Stomach (tissue), 9 donors: Measurements from ENCODE around the gene MRPS23. TPM values are rescaled to one million over a fixed set of nuclear protein-coding genes. Genes with fewer than 3 reads are reported as not detected.

Experiments used
- DNase-seq, 2 donors: peaks; one replicate each; pipeline versions ENCODE4 v3.0.0 to v3.0.0-alpha.2; 2013 to 2019
- H3K27ac ChIP-seq, 5 donors: fragments of 200-600 bp in 4 of 5; sonication (generic) in 4 of 5; one replicate each; pipeline ENCODE4 v1.5.1; 2013 to 2019; ENCODE audit warnings: mild to moderate bottlenecking in 1 of 5, moderate library complexity in 1 of 5
- H3K27me3 ChIP-seq, 3 donors: fragments of 200-600 bp; sonication (generic); one replicate each; pipeline ENCODE4 v1.5.1; 2017 to 2019; ENCODE audit warnings: mixed run types in 1 of 3
- H3K36me3 ChIP-seq, 4 donors: fragments of 200-600 bp; sonication (generic); 1 replicate in 3 of 4; 2 replicates in 1 of 4; pipeline ENCODE4 v1.5.1; 2016 to 2019
- H3K4me1 ChIP-seq, 4 donors: fragments of 200-600 bp; sonication (generic); one replicate each; pipeline ENCODE4 v1.5.1; 2016 to 2019
- H3K4me3 ChIP-seq, 4 donors: fragments of 200-600 bp; sonication (generic) in 3 of 4; one replicate each; pipeline ENCODE4 v1.5.1; 2016 to 2019; ENCODE audit warnings: mild to moderate bottlenecking in 1 of 4
- H3K9me3 ChIP-seq, 4 donors: fragments of 200-600 bp; sonication (generic); one replicate each; pipeline ENCODE4 v1.5.1; 2016 to 2019
- EP300 ChIP-seq: sonication (generic); formaldehyde crosslinking; IDR thresholded peaks from one replicate; pipeline ENCODE4 v1.6.1; 2017; ENCODE audit warnings: antibody characterized with exemption
- POLR2A ChIP-seq, 4 donors: fragments of 450-650 bp; IDR thresholded peaks; one replicate each; pipeline ENCODE4 v1.6.1; 2016; ENCODE audit warnings: antibody characterized with exemption in 4 of 4, control low read depth in 2 of 4, mild to moderate bottlenecking in 1 of 4, moderate library complexity in 1 of 4
- POLR2AphosphoS5 ChIP-seq, 3 donors: sonication (generic); formaldehyde crosslinking; IDR thresholded peaks; one replicate each; pipeline ENCODE4 v1.6.1; 2016; ENCODE audit warnings: antibody characterized with exemption in 3 of 3
- WGBS, 5 donors: extraction: QIAGEN DNeasy Blood & Tissue Kit in 3 of 5; methylation state at CpG; one replicate each; pipeline versions ENCODE4 v1.1.5 to v1.1.7; 2013 to 2018; 5-methylcytosine and 5-hydroxymethylcytosine counted together
- intact Hi-C: fragments of 100-400 bp; cut with DNase I; formaldehyde crosslinking; loops from one replicate; pipeline ENCODE4 v1.15.1; 2023; ENCODE audit warnings: low total_unique reads
- polyA plus RNA-seq, 3 donors: library from polyadenylated mRNA; stranded (reverse); fragments of 200-250 nt; gene quantifications; one replicate each; pipeline ENCODE4 v1.2.3, GENCODE V29; 2013
- total RNA-seq, 5 donors: library from RNA; depleted of rRNA; stranded (reverse); fragments of >200 nt; gene quantifications; one replicate each; pipeline versions ENCODE4 v1.1.0 to v1.2.3, GENCODE V29; 2014 to 2016
- TF ChIP-seq, protein P1 (sequence below), 7 experiments: fragments of 450-650 bp in 4 of 7; fragments of 200-600 bp in 3 of 7; sonication (generic) in 3 of 7; IDR thresholded peaks; one replicate each; pipeline ENCODE4 v1.5.1; 2016 to 2019; ENCODE audit warnings: antibody characterized with exemption in 7 of 7, control low read depth in 2 of 7, mild to moderate bottlenecking in 1 of 7
- donor health status: healthy with polysubstance abuse.
- donor health status: Bipolar disorder and iron deficiency.
- donor health status: healthy.

The MRPS23 gene
- total and polyA plus RNA-seq, 8 donors, result 12.6 to 43.3 (median 25.1) TPM; not detected in 1

DNA sequence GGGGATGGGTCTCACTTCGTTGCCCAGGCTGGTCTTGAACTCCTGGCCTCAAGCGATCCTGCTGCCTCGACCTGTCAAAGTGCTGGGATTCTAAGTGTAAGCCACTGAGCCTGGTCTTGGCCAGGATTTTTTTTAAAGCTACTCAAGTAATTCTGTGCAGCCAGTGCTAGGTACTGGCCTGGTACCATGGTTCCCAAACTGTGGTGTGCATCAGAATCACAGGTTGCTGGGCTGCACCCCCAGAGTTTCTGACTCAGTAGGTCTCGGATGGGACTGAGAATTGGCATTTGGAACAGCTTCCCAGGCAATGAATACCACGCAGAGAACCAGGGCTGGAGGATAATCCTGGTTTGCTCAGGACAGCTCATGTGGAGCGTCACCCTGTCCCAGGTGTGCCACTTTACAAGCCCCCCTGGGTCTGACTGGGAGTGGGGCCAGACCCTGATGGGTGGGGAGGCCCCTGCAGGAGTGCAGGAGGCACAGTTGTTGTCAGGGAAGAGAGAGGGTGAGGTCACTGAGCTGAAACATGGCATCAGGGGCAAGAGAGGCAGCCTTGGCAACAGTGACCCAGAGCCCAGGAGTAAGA is 10.7 kb upstream of the MRPS23 start:
- no peak for DNase-seq
- Histone ChIP-seq H3K4me3 (peak overlapping the region in 2 of 4 donors; percentile 46 to 54), H3K27me3 (no peaks in the 10 kb centered on the region), H3K27ac (peak overlapping the region; percentile 82 to 93 (median 86)), H3K4me1 (peaks cover 35 to 67% (median 54%) of the 10 kb centered on the region in 4 donors), H3K9me3 (no peaks in the 10 kb centered on the region), H3K36me3 (peaks cover 0 to 13% (median 10%) of the 10 kb centered on the region in 4 donors)
- WGBS, 5 donors, result 57 to 74% (median 69%) methylated on average over 4 to 6 of the region's 6 CpGs
- intact Hi-C loops, result loop anchor here (10.0 kb wide), 1 partner anchor 224 kb away; the partner anchor contains the start of gene DYNLL2
- TF ChIP-seq, protein P1, sequence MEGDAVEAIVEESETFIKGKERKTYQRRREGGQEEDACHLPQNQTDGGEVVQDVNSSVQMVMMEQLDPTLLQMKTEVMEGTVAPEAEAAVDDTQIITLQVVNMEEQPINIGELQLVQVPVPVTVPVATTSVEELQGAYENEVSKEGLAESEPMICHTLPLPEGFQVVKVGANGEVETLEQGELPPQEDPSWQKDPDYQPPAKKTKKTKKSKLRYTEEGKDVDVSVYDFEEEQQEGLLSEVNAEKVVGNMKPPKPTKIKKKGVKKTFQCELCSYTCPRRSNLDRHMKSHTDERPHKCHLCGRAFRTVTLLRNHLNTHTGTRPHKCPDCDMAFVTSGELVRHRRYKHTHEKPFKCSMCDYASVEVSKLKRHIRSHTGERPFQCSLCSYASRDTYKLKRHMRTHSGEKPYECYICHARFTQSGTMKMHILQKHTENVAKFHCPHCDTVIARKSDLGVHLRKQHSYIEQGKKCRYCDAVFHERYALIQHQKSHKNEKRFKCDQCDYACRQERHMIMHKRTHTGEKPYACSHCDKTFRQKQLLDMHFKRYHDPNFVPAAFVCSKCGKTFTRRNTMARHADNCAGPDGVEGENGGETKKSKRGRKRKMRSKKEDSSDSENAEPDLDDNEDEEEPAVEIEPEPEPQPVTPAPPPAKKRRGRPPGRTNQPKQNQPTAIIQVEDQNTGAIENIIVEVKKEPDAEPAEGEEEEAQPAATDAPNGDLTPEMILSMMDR (IDR thresholded peaks at IDR 0.05), result no peak
- TF ChIP-seq POLR2AphosphoS5 (IDR thresholded peaks at IDR 0.05), result no peak
- TF ChIP-seq POLR2A (IDR thresholded peaks at IDR 0.05), result no peak
- no peak for TF ChIP-seq EP300

DNA sequence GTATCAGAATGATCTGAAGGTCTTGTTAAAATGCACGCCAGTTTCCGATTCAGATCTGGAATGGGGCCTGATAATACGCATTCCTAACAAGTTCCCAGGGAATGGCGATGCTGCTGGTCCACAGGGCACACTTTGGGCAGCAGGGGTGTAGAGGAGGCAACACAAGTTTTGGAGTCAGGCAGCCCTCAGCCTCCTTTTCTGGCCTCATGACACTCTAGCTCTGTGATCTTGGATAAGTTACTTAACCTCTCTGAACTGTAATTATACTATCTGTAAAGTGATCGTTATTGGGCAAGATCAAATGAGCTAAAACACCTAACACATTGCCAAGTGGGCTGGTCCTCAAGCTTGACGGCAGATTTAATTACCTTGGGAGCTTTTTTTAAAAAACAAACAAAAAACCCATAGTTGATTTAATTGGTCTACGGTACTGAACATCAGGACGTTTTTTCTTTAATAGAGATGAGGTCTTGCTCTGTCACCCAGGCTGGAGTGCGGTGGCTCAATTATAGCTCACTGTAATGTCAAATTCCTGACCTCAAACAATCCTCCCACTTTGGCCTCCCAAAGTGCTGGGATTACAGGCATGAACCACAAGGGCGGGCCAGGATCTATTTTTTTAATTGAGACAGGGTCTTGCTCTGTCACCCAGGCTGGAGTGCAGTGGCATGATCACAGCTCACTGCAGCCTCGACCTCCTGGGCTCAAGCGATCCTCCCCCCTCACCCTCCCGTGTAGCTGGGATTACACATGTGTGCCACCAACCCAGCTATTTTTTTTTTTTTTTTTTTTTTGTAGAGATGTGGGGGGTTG is 10.0 kb upstream of the MRPS23 start:
- H3K9me3 ChIP-seq, result no peaks in the 10 kb centered on the region

DNA sequence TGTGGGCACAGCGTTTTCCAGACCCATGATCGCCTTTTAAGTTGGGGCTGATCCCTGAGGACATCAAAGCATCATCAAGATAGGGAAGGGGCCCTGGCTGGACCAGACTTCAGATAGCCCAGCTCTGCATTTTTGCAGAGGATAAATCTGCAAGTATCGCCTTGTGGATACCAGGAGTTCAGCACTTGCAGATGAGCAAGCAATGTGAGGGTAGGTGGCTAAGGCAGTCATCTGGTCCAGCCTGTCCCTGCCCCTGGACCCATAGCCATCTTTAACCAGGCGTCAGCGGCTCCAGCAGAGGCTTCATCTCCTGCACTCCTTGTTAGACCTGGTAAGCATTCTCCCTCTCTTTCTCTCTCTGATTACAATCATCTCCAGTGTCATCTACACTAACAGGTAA is 9.0 kb upstream of the MRPS23 start:
- 80 to 88% (median 82%) methylated on average over 5 of the region's 5 CpGs for WGBS, 5 donors
- Histone ChIP-seq H3K9me3 (no peaks in the 10 kb centered on the region), H3K36me3 (no peaks in the 10 kb centered on the region), H3K27ac (peak overlapping the region in 1 of 5 donors; percentile 91), H3K27me3 (no peaks in the 10 kb centered on the region), H3K4me3 (no peak overlapping the region), H3K4me1 (peaks cover 44 to 83% (median 70%) of the 10 kb centered on the region in 4 donors)
- intact Hi-C loops, result loop anchor here (5.0 to 10.0 kb wide), 2 partner anchors 138 to 256 kb away; no protein-coding TSS in a partner anchor
- TF ChIP-seq EP300 (no peak), POLR2AphosphoS5 (IDR thresholded peaks at IDR 0.05) (no peak), POLR2A (IDR thresholded peaks at IDR 0.05) (no peak)
- TF ChIP-seq, protein P1 (IDR thresholded peaks at IDR 0.05), result no peak
- DNase-seq, result no peak

More for the DNA sequence above, 10.0 kb upstream of the MRPS23 start:
- peaks cover 40 to 74% (median 61%) of the 10 kb centered on the region in 4 donors for H3K4me1 ChIP-seq
- H3K4me3 ChIP-seq, result no peak overlapping the region
- 35 to 55% (median 47%) methylated on average over 13 of the region's 13 CpGs for WGBS, 5 donors
- peak overlapping the region in 4 of 5 donors; percentile 85 to 93 (median 88) for H3K27ac ChIP-seq
- no peaks in the 10 kb centered on the region for H3K27me3 ChIP-seq
- no peak for DNase-seq
- TF ChIP-seq POLR2AphosphoS5 (IDR thresholded peaks at IDR 0.05), result no peak
- peaks cover 0 to 6% (median 6%) of the 10 kb centered on the region in 4 donors for H3K36me3 ChIP-seq
- intact Hi-C loops, result loop anchor here (5.0 to 10.0 kb wide), 3 partner anchors 137 to 255 kb away; partner anchors contain the start of gene DYNLL2

DNA sequence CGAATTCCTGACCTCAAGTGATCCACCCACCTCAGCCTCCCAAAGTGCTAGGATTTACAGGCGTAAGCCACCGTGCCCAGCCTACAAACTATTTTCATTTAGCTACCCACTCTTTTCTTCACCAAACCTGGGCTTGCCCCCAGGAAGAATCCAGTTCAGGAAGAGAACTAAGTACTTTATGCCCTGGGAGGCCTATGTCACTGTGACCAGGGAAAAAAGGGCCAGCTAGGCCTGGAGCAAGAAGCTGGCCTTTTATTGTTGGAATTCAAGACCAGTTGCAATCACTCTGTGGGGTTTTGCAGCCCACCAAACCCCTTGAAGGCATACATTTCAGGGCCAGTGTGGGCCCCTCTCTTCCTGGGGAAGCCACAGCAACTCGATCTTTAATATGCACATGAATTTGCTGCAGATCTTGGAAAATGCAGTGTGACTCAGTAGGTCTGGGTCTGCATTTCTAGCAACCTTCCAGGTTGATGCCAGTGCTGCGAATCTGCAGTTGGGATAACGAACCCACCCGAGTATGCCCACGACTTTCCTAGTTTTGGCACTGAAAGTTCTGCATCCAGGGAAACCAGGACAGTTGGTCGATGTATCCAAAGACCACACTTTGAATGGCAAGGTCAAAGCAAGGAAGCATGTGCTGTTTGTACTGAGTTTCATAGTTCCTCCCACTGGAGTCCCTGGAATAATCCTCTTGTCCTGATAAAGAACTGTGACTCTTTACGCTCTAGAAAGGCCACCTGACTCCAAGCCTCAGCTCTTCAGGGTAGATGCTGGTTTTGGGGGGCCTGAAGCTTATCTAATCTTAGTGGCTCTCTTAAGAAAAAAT is 7.2 kb upstream of the MRPS23 start:
- no peak overlapping the region for H3K27ac ChIP-seq
- 80 to 87% (median 86%) methylated on average over 10 of the region's 10 CpGs for WGBS, 5 donors
- H3K9me3 ChIP-seq, result no peaks in the 10 kb centered on the region
- no peak overlapping the region for H3K4me3 ChIP-seq
- H3K36me3 ChIP-seq, result no peaks in the 10 kb centered on the region
- intact Hi-C loops, result loop anchor here (5.0 to 10.0 kb wide), 2 partner anchors 140 to 258 kb away; no protein-coding TSS in a partner anchor
- DNase-seq, result no peak
- no peaks in the 10 kb centered on the region for H3K27me3 ChIP-seq
- TF ChIP-seq EP300 (no peak), POLR2A (IDR thresholded peaks at IDR 0.05) (no peak), POLR2AphosphoS5 (IDR thresholded peaks at IDR 0.05) (no peak)
- TF ChIP-seq, protein P1 (IDR thresholded peaks at IDR 0.05), result no peak
- H3K4me1 ChIP-seq, result peaks cover 54 to 88% (median 78%) of the 10 kb centered on the region in 4 donors
